CD4-positive, alpha-beta T cell treated with Interleukin-21 for 1 hour (primary cell): ENCODE results near the gene ASPSCR1.

ENCODE experiments used
- DNase-seq: peaks from one replicate; pipeline ENCODE4 v3.0.0-alpha.2; 2020

ASPSCR1 gene

DNA sequence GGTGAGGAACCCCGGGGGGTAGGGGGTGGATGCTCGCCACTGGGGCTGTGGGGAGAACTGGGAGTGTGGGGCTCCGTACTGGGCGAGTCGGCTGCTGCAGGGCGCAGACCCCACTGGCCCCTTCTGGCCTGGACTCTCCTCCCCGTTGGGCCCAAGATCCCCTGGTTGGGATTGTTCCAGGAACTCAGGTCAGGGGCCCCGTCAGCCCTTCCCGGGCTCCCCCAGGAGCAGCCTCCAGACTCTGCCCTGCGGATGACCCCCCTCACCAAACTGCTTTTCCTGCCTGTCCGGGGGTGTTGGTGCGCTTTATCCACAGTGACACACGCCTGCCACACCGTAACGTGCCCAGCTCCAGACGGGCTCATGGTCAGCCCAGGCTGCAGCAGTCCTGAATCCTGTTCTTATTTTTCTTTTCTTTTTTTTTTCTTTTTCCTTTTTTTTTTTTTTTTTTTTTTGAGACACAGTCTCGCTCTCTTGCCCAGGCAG is 24.2 kb downstream of the ASPSCR1 start:
- no peak for DNase-seq

DNA sequence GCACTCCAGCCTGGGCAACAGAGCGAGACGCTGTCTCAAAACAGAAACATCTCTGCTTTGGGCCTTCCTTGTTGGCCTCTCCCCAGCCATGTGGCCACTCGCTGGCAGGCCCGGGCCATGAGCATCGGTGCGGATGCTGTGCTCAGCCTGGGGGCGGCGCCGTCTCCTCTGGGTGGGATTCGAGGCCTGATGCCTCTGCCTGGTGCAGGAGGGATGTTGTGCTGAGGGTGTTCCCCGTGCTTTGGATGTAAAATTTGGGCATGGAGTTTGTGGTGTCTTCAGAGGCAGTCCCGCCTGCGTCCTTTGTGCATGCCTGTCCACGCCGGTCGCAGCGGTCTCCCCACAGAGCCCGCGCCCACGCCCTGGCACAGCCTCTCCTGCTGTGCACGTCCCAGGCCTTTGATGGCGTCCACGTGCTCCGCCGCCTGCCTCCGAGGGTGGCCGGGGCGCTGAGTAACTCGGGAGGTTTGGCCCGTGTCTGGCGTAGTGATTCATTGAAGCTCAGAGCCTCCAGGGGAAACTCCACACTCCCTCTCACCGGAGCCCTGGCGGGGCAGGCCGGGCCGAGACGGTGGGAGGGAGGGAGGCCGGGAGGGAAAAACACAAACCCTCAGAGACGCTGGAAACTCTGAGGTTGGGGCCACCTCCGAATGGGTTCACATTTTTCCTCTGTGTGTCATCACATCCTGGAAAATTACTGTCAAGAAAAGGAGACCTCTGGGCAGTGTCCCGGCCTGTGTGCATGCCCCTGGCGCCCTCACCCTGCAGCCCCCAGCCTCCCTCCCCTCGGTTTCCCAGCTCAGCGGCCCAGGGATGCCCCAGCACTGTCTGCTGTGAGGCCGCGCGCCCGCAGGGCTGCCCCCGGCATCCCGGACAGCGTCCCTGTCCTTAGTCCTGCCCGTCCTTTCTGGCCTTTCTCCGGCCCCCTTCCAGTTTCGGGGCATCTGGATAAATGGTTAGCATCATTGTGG is 26.3 kb downstream of the ASPSCR1 start:
- no peak for DNase-seq

DNA sequence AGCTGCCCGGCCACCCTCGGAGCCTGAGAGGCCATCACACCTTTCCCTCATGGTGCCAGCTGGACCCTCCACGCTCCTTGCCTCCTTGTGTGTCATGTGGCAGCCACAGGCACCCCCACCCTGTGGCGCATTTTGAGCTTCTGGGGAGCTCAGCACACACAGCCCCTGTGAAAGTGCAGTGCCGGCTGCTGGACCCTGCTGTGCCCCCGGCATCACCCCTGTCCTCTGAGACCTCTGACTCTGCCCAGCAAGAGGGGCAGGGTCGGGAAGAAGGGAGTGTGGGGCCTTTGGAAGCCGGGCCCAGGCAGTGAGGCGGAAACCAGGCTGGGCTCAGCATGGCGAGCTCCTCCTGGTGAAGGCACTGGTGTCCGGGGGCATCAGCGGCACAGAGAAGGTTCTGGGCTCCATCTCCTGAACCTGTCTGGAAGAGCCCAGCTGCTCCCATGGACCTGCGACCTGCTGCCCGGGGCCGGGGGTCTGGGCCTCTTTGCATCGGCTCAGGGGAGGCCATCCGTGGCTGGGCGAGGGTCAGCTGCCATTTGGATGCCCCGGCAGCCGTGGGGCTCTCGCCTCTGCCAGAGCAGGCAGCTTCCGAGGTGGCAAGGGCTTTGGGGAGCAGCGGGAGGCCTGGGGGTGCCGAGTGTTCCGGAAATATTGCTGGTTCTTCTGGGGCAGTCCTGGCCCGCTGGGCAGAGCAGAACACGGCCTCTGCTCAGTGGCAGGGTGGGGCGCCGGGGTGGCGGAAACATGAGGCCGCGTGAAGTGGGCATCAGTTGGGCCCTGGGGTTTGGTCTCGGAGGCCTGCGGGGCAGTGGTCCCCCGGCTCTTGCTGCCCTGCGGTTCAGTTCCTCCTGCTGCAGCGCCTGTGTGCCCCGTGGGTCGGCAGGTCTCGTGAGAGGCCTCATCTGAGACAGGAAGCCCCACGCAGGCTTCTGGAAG is 27.4 kb downstream of the ASPSCR1 start:
- no peak for DNase-seq

DNA sequence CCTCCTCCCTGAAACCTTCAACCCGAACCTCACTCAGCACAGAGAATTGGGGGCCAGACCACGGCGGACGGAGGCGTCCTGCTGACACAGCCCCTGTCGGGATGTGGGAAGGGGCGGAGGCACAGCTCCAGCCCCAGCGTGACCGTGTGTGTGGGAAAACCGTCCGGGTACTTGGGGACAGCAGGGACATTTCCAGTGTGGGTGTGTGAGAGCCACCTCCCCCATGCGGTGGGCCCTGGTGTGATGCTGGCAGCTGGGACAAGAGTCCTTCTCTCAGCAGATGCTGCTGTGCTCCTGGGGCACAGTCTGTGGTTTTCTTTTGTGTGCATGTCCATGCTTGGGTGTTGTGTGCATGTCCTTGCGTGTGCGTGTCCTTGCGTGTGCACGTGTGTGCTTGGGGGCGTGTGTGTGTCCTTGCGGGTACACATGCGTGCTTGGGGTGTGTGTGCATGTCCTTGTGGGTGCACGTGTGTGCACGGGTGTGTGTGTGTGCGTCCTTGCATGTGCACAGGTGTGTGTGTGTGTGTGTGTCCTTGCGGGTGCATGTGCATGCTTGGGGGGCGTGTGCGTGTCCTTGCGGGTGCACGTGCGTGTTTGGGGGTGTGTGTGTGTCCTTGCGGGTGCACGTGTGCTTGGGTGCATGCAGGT is 28.4 kb downstream of the ASPSCR1 start:
- DNase-seq, result no peak

DNA sequence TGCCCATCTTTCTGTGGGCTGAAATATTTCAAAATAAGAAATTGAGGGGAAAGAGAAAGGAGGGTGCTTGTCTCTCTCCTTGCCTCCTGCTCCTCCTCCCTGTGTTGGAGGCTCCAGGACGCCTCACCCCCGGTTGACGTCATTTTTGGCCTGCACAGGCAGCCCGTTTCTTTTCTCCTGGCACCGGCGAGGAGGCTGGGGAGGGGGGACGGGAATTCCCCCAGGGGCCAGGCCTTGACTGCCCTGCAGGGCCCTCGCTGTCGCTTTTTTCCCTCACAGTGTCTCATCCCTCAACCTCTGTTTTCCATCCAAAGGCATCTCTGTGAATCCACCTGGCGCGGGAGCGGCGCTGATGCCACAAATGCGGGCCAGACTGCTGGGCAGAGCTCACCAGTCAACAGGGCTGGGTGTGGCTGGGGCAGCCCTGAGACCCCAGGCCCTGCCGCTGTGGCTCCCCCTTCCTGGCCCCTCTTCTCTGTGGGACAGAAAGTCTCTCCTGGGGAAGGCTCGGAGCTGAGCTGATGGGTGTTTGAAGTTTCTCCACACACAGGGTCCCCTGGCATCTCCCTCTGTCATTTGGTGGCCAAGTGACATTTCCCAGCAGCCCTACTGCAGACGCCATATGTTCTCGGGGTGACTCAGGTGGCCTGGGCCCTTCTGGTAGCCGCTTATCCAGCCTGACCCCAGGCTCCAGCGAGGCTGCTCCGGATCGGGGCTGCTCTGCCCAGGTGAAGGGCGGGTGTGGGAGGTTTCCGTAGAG is 29.2 kb downstream of the ASPSCR1 start:
- DNase-seq, result no peak

DNA sequence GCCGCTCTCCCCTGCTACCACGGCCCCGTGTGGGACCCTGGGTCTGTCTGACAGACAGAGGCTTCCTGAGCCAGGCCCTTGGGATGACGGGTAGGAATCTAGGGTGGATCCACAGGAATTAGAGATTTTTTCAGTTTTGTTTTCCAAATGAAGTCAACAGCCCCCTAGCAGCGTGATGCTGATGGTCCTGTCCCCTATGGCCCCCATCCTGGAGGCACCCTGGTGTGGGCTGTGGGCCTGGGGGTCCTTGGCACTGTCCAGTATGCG is 29.7 kb downstream of the ASPSCR1 start:
- no peak for DNase-seq

DNA sequence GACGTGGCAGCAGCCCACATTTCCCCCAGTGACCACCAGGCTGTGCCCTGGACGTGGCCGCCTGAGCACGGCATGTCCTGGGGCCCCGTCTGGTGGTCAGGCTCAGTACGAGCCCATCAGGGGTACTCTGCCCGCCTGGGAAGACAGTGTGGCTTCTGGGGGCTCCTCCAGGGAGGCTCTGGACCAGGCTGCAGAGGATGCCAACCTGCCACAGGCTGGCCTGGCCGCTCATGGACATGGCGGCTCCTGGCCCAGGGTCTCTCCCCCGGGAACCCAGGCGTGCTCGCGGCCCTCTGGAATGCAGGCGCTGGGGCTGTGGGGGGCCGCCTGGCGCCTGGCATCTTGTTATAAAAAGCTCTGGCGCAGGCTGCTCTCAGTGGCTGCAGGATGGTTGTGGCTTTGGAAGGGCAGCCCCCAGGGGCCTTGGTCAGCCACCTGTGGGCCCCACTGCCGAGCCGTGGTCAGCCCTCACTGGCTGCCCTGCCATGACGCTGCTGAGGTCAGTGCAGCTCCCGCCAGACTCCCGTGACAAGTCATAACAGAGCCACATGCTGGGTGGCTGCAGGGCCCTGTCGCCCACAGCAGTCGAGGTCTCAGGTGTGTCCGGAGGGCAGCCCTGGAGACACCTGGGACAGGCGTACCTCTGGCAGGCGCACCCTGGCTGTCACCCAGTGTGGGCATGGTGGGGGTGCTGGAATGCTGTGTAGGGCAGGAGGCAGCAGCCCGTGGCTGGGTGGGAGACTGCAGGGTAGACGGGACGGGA is 30.2 kb downstream of the ASPSCR1 start:
- DNase-seq, result no peak

DNA sequence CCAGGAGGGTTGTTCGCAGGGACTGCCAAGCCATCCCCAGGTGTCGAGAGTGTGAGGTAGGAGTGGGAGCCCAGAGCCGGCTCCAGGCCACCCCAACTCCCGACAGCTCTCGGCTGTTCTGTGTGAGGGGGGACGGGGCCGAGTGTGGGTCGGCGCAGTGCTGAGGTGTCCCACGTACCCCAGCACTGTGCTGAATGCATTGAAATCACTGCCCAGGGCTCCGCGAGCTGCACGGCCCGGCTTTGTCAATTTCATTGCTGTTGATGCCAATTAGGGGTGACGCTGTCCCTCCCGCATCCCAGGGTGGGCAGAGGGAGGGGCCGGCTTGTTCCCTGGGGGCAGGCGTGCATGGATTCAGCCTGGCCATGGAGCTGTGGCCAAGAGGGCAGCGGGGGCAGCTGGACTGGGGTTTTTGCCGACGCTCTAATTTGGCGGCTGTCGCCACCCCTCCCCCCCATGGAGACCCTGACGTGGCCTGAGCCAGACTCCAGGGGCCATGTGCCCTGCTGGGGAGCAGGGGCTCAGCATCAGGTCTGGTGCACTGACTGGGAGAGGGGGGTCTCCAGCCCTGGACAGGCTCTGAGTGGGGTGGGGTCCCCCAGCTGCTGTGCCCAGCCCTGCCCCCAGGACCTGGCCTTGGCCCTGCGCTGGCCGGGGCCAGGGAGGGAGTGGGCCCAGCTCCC is 31.0 kb downstream of the ASPSCR1 start:
- DNase-seq, result no peak

DNA sequence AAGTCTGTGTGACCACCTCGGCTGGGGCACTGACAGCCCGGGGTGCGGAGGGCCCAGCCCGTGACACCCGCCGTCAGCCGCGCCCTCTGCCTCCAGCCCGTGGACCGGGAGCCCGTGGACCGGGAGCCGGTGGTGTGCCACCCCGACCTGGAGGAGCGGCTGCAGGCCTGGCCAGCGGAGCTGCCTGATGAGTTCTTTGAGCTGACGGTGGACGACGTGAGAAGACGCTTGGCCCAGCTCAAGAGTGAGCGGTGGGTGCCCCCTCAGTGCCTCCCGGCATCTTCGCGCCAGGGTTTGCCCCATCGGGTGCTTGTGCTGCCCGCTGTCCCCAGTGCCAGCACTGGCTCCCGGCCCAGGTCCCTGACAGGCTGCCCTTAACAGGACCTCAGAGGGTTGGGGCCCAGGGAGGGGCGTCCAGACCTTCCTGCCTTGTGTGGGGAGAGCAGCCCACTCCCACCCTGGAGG is 31.5 kb downstream of the ASPSCR1 start:
- DNase-seq, result no peak

DNA sequence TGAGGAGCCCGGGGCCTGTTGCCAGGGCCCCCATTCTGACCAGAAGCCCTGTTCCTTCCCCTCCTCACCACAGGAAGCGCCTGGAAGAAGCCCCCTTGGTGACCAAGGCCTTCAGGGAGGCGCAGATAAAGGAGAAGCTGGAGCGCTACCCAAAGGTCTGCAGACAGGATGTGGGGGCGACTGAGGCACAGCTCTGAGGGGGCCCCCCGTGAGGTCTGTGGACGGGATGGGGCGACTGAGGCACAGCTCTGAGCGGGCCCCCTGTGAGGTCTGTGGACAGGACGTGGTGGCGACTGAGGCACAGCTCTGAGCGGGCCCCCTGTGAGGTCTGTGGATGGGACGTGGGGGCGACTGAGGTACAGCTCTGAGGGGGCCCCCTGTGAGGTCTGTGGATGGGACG is 32.0 kb downstream of the ASPSCR1 start:
- DNase-seq, result no peak

DNA sequence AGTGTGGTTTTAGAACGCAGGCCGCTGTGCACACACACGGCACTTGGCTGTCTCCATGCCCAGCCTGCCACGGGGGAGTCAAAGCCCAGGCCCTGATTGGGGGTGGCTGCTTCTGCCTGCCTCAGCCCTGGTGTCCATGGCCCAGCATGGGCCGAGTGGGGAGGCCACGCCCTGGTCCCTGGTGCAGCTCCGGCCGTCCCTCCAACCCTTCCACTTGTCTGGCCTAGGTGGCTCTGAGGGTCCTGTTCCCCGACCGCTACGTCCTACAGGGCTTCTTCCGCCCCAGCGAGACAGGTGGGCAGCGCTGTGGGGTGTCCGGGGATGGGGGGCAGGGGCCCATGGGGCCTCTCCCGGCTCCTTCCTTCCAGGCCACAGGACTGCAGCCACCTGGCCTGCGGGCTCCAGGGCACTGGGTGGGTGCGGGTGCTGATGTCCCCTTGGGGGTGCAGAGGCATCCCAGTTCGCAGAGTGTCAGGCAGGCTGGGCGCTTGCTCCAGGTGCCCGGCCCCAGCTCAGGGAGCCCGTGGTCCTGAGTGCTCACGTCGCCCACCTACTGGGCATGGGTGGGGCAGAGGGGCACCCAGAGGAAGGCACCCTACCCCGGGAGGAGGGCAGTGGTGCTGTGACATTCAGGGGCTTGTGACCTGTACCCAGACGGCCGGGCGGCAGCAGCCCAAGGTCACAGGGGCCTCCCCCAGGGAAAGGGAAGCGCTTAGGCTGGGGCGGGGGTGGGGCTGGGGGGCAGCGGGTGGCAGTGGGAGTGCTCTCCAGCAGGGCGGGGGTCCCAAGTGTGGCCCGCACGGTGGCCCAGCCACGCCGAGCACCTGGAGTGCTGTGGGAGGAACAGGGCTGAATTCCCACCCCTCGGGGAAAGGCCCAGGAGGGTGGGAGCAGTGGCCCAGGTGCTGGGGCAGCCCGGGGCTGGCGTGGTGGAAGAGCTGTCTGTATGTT is 33.4 kb downstream of the ASPSCR1 start:
- no peak for DNase-seq

DNA sequence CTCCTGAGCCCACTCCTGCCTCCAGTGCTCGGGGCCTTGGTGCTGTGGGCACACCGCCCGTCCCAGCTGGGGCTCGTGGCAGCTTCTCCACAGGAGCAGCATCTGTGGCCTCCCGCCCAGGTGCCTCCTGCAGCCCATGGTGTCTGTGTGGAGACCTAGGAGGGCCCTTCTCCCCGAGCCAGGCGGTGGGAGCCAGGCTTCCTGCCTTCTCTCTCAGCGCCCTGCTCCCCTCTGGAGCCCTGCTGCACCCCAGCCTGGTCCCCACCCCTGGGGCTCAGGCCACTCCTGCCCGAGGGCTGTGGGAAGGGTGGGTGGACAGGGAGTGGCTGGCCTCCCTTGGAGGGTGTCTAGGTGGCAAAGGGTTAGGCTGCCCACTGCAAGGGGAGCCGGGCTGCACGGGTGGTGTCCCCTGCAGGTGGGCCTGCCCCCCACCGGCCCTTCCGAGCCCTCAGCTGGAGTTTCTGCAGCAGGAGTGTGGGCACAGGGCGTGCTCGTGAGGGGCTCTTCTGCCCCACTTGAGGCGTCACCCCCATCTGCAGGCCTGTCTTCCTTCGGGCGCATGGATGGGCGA is 34.3 kb downstream of the ASPSCR1 start:
- DNase-seq, result no peak

DNA sequence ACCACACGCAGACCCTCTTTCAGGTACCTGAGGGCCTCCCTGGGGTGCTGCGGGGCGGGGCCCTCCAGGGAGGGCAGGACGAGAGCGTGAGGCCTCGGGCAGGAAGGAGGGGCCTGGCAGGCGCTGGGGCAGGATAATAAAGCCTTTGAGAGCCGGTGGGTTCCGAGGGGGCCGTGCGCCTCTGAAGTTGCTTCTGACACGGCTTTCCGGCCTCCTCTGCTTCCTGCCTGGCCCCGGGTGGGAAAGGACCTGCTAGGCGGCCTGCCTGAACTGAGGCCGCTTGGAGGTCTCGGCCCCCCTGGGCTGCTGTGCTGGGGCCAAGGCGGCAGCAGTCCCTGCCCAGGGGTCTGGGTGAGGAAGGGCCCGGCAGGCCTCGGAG is 34.8 kb downstream of the ASPSCR1 start:
- no peak for DNase-seq

DNA sequence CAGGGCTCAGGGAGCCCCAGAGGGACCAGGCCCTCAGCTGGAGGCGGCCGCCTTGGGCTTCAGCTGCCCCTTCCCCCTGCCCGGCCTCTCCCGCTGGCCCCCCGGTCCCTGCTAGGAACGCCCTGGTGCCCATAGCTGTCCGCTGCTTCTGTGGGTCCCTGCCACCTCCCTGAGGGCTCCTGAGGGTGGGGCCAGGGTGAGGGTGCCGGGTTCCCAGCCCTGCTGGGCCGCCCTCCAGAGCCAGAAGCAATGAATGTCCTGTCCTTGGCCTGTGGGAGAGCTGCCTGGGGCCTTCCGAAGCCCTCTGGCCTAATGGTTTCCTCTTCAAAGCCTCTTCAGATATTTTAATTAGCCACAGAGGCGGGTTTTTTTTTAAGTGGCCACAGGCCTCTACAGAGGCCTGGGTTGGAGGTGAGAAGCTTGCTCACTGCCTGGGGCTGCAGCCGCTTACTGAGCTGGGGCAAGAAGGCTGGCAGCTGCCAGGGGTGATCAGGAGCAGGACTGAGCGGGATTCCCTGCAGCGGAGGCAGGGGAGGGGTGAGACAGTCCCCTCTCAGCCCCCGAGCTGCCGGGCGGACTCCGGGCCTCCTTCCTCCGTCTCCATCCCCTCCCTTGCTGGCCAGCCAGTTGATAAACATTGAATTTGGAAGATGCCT is 35.3 kb downstream of the ASPSCR1 start:
- DNase-seq, result no peak

DNA sequence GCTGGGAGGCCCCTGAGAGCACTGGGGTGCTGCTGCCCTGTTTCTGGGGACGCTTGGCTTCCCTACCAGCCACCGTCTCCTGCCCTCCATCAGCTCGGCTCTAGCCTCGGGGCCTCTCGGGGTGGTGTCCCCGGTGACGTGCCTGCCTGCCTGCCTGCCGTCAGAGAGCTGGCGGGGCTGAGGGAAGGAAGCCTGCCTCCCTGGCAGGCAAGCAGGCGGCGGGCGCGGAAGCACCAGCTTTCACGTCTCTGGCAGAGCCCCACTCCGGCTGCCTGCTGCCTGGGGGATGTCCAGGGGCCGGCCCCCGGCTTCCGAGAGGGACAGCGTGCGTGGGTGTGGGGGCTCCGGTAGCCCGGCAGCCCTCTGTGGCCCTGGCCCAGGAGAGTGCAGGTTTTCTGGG is 35.9 kb downstream of the ASPSCR1 start:
- DNase-seq, result no peak

DNA sequence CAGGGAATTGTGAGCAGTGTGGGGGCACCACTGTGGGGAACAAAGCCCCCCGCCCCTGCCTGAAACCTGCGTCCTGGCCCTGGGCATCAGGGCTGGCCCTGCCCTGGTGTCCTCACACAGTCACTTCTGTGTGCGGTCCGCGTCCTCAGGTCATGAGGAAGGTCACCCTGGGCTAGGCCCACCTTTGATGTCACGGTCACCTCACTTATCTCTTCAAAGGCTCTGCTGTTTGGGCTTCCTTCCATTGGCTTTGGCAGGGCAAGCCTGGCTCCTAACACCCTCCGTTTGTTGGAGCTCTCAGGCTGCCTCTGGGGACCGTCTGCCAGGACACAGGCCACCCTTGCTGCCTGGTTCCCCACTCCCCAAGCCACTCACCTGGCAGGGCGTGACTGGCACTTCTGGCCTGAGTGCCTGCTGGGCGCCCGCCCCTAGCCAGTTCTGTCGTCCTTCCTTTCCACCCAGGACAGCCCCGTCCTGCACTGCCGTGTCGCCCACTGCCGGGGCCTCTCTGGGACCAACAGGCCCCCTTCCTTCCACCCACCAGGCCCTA is 36.4 kb downstream of the ASPSCR1 start:
- no peak for DNase-seq

DNA sequence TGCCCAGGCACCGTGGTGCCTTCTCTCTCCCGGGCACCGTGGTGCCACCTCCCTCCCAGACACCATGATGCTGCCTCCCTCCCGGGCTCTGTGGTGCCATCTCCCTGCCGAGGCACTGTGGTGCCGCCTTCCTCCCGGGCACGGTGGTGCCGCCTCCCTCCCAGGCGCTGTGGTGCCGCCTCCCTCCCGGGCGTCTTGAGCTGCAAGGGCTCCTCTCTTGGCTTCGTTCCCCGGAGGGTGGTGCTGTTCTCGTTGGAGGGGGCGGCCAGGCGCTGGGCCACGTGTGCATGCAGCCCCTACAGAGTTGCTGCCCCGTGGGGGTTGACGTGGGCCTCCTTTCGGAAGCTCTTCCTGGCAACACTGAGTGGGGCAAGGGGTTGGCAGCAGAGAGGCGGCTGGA is 37.0 kb downstream of the ASPSCR1 start:
- no peak for DNase-seq

DNA sequence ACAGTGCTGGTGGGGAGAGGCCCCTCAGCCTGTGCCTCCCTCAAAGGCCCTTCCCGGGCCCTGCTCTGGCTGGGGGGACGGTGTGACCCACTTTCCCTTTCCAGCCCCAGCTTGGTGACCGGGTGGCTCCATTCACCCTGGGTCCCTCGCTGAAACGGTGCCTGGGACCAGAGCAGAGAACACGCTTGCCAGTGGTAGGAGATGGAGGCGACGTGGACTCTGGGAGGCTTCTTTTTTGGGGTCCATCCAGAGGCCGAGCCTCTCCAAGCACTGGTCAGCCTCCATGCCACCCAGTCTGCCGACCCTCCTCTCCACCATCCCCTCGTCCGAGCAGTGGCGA is 37.5 kb downstream of the ASPSCR1 start:
- no peak for DNase-seq
